Tibial artery (tissue), 4 donors: ENCODE data around the gene GFER.
"Not testable (repeated sequence)": the region's sequence is repeated elsewhere in the genome, so short reads cannot be mapped to it uniquely, and the experiment has no call there.

Experiments
- DNase-seq, 2 donors: peaks; one replicate each; pipeline ENCODE4 v3.0.0-alpha.2; 2019
- H3K27ac ChIP-seq, 2 donors: fragments of 200-600 bp; sonication (generic) in 1 of 2; 1 replicate in 1 of 2; 2 replicates in 1 of 2; pipeline ENCODE4 v1.5.1; 2018 to 2019; ENCODE audit warnings: mild to moderate bottlenecking in 1 of 2
- H3K27me3 ChIP-seq, 2 donors: fragments of 200-600 bp; sonication (generic) in 1 of 2; one replicate each; pipeline versions ENCODE4 v1.5.1 to v1.6.0; 2016 to 2019
- H3K36me3 ChIP-seq, 3 donors: fragments of 200-600 bp; sonication (generic) in 2 of 3; one replicate each; pipeline ENCODE4 v1.5.1; 2016 to 2019; ENCODE audit warnings: mild to moderate bottlenecking in 2 of 3
- H3K4me1 ChIP-seq, 4 donors: fragments of 200-600 bp; sonication (generic) in 2 of 4; 1 replicate in 3 of 4; 2 replicates in 1 of 4; pipeline ENCODE4 v1.5.1; 2016 to 2019
- H3K4me3 ChIP-seq, 2 donors: fragments of 200-600 bp; sonication (generic) in 1 of 2; 1 replicate in 1 of 2; 2 replicates in 1 of 2; pipeline ENCODE4 v1.5.1; 2018 to 2019; ENCODE audit warnings: mild to moderate bottlenecking in 2 of 2
- H3K9me3 ChIP-seq, 3 donors: fragments of 200-600 bp; sonication (generic) in 1 of 3; one replicate each; pipeline ENCODE4 v1.5.1; 2016 to 2019
- intact Hi-C: fragments of 100-400 bp; cut with DNase I; formaldehyde crosslinking; loops from one replicate; pipeline ENCODE4 v1.15.0; 2023; ENCODE audit warnings: low total_unique reads
- TF ChIP-seq, protein P1 (sequence below), 2 experiments: fragments of 200-600 bp in 1 of 2; fragments of 450-650 bp in 1 of 2; IDR thresholded peaks; one replicate each; pipeline ENCODE4 v1.5.1; 2017 to 2019; ENCODE audit warnings: antibody characterized with exemption in 2 of 2, mild to moderate bottlenecking in 1 of 2, moderate library complexity in 1 of 2

GFER gene

DNA sequence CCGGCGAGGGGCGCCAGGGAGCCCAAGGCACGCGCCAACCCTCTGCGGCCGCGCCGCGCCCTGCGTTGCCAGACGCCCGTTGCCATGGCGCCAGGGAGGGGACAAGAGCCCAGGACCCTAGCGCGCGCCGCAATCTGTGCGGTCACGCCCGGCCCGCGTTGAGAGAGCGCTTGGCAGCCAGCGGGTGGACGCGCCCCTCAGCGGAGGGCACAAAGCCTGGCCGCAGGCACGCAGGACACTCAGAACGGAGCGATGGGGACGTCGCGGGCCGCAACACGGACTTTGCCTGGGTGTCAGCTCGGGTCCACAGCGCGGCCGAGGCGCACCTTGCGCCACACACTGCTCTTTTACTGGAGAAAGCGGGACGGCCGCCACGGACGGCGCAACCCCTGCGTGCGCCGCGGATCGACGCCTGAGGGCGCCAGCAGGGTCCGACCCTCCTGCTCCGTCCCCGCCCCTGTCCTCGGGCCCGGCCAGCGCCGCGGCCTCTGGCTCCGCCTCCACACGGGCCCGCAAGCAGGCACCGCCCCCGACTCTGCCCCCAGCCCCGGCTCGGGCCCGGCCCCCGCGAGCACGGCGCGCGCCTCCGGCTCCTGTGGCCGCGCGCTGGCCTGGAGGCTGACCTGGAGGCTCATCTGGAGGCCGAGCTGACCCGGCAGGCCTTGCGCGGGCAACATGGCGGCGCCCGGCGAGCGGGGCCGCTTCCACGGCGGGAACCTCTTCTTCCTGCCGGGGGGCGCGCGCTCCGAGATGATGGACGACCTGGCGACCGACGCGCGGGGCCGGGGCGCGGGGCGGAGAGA is at the start of gene GFER:
Gene GFER (plus strand): TSS at position 650 of the 803 bp plus-strand sequence. CDS start 26 bp downstream, at position 676.
- no peaks in the 10 kb centered on the region for H3K9me3 ChIP-seq
- peak; percentile 85 to 93 for DNase-seq
- peaks cover 11 to 29% (median 15%) of the 10 kb centered on the region in 3 donors for H3K36me3 ChIP-seq
- TF ChIP-seq, protein P1, sequence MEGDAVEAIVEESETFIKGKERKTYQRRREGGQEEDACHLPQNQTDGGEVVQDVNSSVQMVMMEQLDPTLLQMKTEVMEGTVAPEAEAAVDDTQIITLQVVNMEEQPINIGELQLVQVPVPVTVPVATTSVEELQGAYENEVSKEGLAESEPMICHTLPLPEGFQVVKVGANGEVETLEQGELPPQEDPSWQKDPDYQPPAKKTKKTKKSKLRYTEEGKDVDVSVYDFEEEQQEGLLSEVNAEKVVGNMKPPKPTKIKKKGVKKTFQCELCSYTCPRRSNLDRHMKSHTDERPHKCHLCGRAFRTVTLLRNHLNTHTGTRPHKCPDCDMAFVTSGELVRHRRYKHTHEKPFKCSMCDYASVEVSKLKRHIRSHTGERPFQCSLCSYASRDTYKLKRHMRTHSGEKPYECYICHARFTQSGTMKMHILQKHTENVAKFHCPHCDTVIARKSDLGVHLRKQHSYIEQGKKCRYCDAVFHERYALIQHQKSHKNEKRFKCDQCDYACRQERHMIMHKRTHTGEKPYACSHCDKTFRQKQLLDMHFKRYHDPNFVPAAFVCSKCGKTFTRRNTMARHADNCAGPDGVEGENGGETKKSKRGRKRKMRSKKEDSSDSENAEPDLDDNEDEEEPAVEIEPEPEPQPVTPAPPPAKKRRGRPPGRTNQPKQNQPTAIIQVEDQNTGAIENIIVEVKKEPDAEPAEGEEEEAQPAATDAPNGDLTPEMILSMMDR (IDR thresholded peaks at IDR 0.05) = peak in 1 of 2 experiments; percentile 22
- H3K27ac ChIP-seq = peak within 1 kb of the TSS; percentile 64 to 80
- H3K27me3 ChIP-seq = peaks cover 0 to 37% of the 10 kb centered on the region in 2 donors
- intact Hi-C loops = no loop called here
- H3K4me3 ChIP-seq = peak within 1 kb of the TSS; percentile 80 to 88
- peaks cover 8 to 50% (median 26%) of the 10 kb centered on the region in 4 donors for H3K4me1 ChIP-seq

DNA sequence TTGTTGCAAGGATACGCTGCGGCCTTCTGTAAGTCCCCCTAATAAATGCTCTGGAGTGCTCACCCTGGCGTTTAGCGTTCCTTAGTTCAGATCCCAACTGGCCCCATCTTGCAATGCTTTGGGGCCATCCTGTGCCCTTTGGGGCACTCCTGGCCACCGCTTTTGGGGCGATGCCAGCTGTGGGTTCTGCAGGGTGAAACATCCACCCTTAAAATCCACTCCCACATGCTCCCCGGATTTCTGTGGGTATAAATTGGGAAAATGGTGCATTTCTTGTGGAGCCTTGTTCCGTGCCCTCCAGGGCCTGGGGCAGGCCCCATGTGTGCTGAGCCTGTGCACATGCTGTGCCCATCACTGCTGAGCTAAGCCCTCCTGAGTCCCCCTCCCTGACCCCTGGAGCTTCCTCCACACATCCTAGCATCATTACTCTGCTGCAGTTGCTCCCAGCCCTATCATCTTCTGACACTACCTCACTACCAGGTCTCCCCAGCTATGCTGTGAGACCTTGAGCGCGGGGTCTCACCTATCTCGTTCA is 47.0 kb upstream of the GFER start:
- TF ChIP-seq, protein P1 (IDR thresholded peaks at IDR 0.05) = no peak
- Histone ChIP-seq H3K27ac (no peak overlapping the region), H3K36me3 (peaks cover 40 to 46% (median 46%) of the 10 kb centered on the region in 3 donors), H3K4me3 (no peak overlapping the region), H3K9me3 (no peaks in the 10 kb centered on the region), H3K4me1 (peaks cover 3 to 13% (median 8%) of the 10 kb centered on the region in 4 donors), H3K27me3 (peaks cover 0 to 4% of the 10 kb centered on the region in 2 donors)
- DNase-seq = no peak
- intact Hi-C loops = no loop called here

DNA sequence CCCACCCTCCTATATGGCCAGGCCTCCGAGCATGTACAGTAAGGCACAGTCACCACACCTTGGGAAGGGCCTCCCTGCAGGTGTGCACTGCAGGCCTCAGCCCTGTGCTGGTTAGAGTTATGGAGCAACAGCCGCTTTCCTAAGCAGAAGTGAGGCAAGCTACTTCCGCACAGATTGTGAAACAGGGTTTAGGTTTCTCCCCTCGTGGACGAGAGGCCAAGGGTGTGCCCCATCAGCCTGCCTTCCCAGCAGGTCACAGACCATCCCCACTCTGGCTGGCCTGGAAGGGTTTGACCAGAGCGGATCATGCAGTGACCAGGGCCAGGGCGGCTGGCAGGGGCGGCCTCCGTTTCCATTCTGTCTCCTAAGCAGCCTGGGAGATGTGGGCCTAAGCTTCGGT is 45.7 kb upstream of the GFER start:
- TF ChIP-seq, protein P1 (IDR thresholded peaks at IDR 0.05) = no peak
- intact Hi-C loops = no loop called here
- H3K36me3 ChIP-seq = peaks cover 40 to 46% (median 46%) of the 10 kb centered on the region in 3 donors
- no peak overlapping the region for H3K4me3 ChIP-seq
- H3K4me1 ChIP-seq = peaks cover 6 to 20% (median 13%) of the 10 kb centered on the region in 4 donors
- no peaks in the 10 kb centered on the region for H3K27me3 ChIP-seq
- H3K27ac ChIP-seq = no peak overlapping the region
- H3K9me3 ChIP-seq = no peaks in the 10 kb centered on the region
- no peak for DNase-seq

DNA sequence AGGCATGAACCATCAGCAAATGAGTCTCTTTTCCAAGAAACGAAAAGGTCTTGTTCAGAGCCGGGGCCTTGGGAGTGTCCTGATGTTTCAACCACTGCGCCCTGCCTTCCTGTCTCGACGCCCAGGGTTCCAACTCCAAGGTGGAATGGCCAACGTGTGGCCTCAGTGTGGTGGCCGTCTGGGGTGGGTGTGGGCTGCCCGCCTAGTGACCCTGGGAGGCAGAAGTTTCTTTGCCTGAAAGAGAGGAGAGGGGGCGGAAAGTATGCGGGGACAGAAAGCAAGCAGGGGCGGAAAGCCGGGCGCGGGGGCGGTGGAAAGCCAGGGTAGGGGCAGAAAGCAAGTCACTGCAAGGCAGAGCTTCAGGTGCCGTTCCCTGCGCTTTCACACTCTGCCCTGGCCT is 45.1 kb upstream of the GFER start:
- Histone ChIP-seq H3K36me3 (peaks cover 40 to 46% (median 46%) of the 10 kb centered on the region in 3 donors), H3K27me3 (no peaks in the 10 kb centered on the region), H3K4me1 (peaks cover 6 to 20% (median 14%) of the 10 kb centered on the region in 4 donors), H3K4me3 (no peak overlapping the region), H3K27ac (no peak overlapping the region), H3K9me3 (no peaks in the 10 kb centered on the region)
- intact Hi-C loops = no loop called here
- TF ChIP-seq, protein P1 (IDR thresholded peaks at IDR 0.05) = no peak
- DNase-seq = no peak

DNA sequence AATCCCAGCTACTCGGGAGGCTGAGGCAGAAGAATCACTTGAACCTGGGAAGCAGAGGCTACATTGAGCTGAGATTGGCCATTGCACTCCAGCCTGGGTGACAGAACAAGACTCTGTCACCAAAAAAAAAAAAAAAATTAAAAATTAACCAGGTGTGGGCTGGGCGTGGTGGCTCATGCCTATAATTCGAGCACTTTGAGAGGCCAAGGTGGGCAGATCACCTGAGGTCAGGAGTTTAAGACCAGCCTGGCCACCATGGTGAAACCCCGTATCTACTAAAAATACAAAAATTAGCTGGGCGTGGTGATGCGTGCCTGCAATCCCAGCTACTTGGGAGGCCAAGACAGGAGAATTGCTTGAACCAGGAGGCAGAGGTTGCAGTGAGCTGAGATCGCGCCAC is 44.2 kb upstream of the GFER start:
- H3K27ac ChIP-seq, intact Hi-C loops, DNase-seq, H3K27me3 ChIP-seq, H3K4me3 ChIP-seq, H3K9me3 ChIP-seq: not testable (repeated sequence)
- Histone ChIP-seq H3K4me1 (peaks cover 6 to 21% (median 14%) of the 10 kb centered on the region in 4 donors), H3K36me3 (peaks cover 40 to 46% (median 46%) of the 10 kb centered on the region in 3 donors)
